ENCODE measurements around the gene ACTN2. TPM values are rescaled to one million over a fixed set of nuclear protein-coding genes. Genes with fewer than 3 reads are reported as not detected.

Gene ACTN2
- polyA plus RNA-seq, 1 donor: 0.37 TPM

Other genes with a start within 250 kb of the ACTN2 start
- 113 TPM for gene LGALS8, start 162.5 kb upstream of the ACTN2 start, polyA plus RNA-seq (ENCODE audit: insufficient read length)
- gene HEATR1, start 82.0 kb upstream of the ACTN2 start, polyA plus RNA-seq (ENCODE audit: insufficient read length): 35.6 TPM
- 47.2 TPM for gene MTR, start 108.8 kb downstream of the ACTN2 start, polyA plus RNA-seq (ENCODE audit: insufficient read length)